Esophagus muscularis mucosa (tissue), 4 donors: ENCODE data around the gene SETDB2. TPM values are rescaled to one million over a fixed set of nuclear protein-coding genes. Genes with fewer than 3 reads are reported as not detected.

Experiments used
- DNase-seq: peaks from one replicate; pipeline ENCODE4 v3.0.0-alpha.2; 2017; ENCODE audit errors: extremely low spot score
- H3K27ac ChIP-seq, 4 donors: fragments of 200-600 bp; sonication (generic); replicated peaks in 1 of 4; 1 replicate in 3 of 4; 2 replicates in 1 of 4; pipeline ENCODE4 v1.5.1; 2016 to 2019; ENCODE audit warnings: mild to moderate bottlenecking in 1 of 4
- H3K27me3 ChIP-seq, 4 donors: fragments of 200-600 bp; sonication (generic); one replicate each; pipeline versions ENCODE4 v1.5.1 to v1.6.0; 2016 to 2019
- H3K36me3 ChIP-seq, 4 donors: fragments of 200-600 bp; sonication (generic); one replicate each; pipeline ENCODE4 v1.5.1; 2016 to 2019
- H3K4me1 ChIP-seq, 4 donors: fragments of 200-600 bp; sonication (generic); one replicate each; pipeline ENCODE4 v1.5.1; 2016 to 2019
- H3K4me3 ChIP-seq, 4 donors: fragments of 200-600 bp; sonication (generic); 1 replicate in 2 of 4; 2 replicates in 2 of 4; pipeline ENCODE4 v1.5.1; 2016 to 2019; ENCODE audit warnings: mild to moderate bottlenecking in 4 of 4, moderate library complexity in 1 of 4
- H3K9me3 ChIP-seq, 4 donors: fragments of 200-600 bp; sonication (generic); 1 replicate in 3 of 4; 2 replicates in 1 of 4; pipeline ENCODE4 v1.5.1; 2016 to 2019
- CTCF ChIP-seq, 3 experiments: fragments of 200-600 bp in 2 of 3; fragments of 450-650 bp in 1 of 3; sonication (generic) in 2 of 3; IDR thresholded peaks; one replicate each; pipeline ENCODE4 v1.5.1; 2017 to 2019; ENCODE audit warnings: antibody characterized with exemption in 3 of 3, mild to moderate bottlenecking in 2 of 3, moderate library complexity in 1 of 3
- EP300 ChIP-seq: sonication (generic); formaldehyde crosslinking; IDR thresholded peaks from one replicate; pipeline ENCODE4 v1.6.1; 2017; ENCODE audit warnings: antibody characterized with exemption
- POLR2A ChIP-seq: fragments of 450-650 bp; IDR thresholded peaks from one replicate; pipeline ENCODE4 v1.6.1; 2017; ENCODE audit warnings: antibody characterized with exemption, moderate library complexity, mild to moderate bottlenecking, low read depth
- POLR2AphosphoS5 ChIP-seq, 2 donors: sonication (generic); formaldehyde crosslinking; IDR thresholded peaks; one replicate each; pipeline ENCODE4 v1.6.1; 2017; ENCODE audit warnings: antibody characterized with exemption in 2 of 2
- WGBS: methylation state at CpG from one replicate; pipeline ENCODE4 v1.1.5; 2018; 5-methylcytosine and 5-hydroxymethylcytosine counted together
- intact Hi-C: fragments of 100-400 bp; cut with DNase I; formaldehyde crosslinking; loops from one replicate; pipeline ENCODE4 v1.15.1; 2023
- total RNA-seq, 4 donors: library from RNA; depleted of rRNA; stranded (reverse); fragments of >200 nt; gene quantifications; one replicate each; pipeline versions ENCODE4 v1.1.0 to v1.2.1, GENCODE V29; 2016

The SETDB2 gene
- total RNA-seq, 4 donors from 2014 or later: 8.4 to 13.3 (median 9.3) TPM

GRCh38 chr13:49517461-49517860 is 73.4 kb downstream of the SETDB2 start:
- Histone ChIP-seq H3K4me1 (peaks cover 0 to 8% (median 0%) of the 10 kb centered on the region in 4 donors), H3K4me3 (no peak overlapping the region), H3K36me3 (peaks cover 20 to 89% (median 48%) of the 10 kb centered on the region in 4 donors), H3K27ac (no peak overlapping the region), H3K9me3 (no peaks in the 10 kb centered on the region), H3K27me3 (no peaks in the 10 kb centered on the region)
- no peak for TF ChIP-seq POLR2AphosphoS5 (IDR thresholded peaks at IDR 0.05)
- TF ChIP-seq EP300: no peak
- no peak for TF ChIP-seq POLR2A
- peak in 1 of 3 experiments; percentile 14 for TF ChIP-seq CTCF (IDR thresholded peaks at IDR 0.05)
- intact Hi-C loops: no loop called here
- 73% methylated on average over 6 of the region's 6 CpGs for WGBS
- no peak for DNase-seq

- Histone ChIP-seq H3K27ac (no peak overlapping the region), H3K36me3 (peaks cover 0 to 78% (median 29%) of the 10 kb centered on the region in 4 donors), H3K27me3 (no peaks in the 10 kb centered on the region), H3K4me1 (peaks cover 0 to 9% (median 0%) of the 10 kb centered on the region in 4 donors), H3K4me3 (no peak overlapping the region), H3K9me3 (no peaks in the 10 kb centered on the region)
- no peak for DNase-seq
- intact Hi-C loops: no loop called here
- 71% methylated on average over 4 of the region's 4 CpGs for WGBS
- TF ChIP-seq CTCF (IDR thresholded peaks at IDR 0.05): no peak
- TF ChIP-seq EP300: no peak
- no peak for TF ChIP-seq POLR2AphosphoS5 (IDR thresholded peaks at IDR 0.05)
- TF ChIP-seq POLR2A: no peak
Observed at GRCh38 chr13:49521224-49521623, 77.2 kb downstream of the SETDB2 start.

GRCh38 chr13:49524740-49525501 is 80.8 kb downstream of the SETDB2 start:
- peaks cover 0 to 9% (median 0%) of the 10 kb centered on the region in 4 donors for H3K4me1 ChIP-seq
- H3K36me3 ChIP-seq: peaks cover 5 to 86% (median 25%) of the 10 kb centered on the region in 4 donors
- H3K27me3 ChIP-seq: no peaks in the 10 kb centered on the region
- H3K9me3 ChIP-seq: no peaks in the 10 kb centered on the region
- no peak overlapping the region for H3K4me3 ChIP-seq
- no peak for TF ChIP-seq POLR2AphosphoS5 (IDR thresholded peaks at IDR 0.05)
- TF ChIP-seq POLR2A: no peak
- no peak for TF ChIP-seq CTCF (IDR thresholded peaks at IDR 0.05)
- no peak for TF ChIP-seq EP300
- 91% methylated on average over 5 of the region's 5 CpGs for WGBS
- H3K27ac ChIP-seq: no peak overlapping the region
- intact Hi-C loops: no loop called here
- DNase-seq: no peak

GRCh38 chr13:49527123-49527522 is 83.0 kb downstream of the SETDB2 start:
- H3K4me3 ChIP-seq: no peak overlapping the region
- no peaks in the 10 kb centered on the region for H3K9me3 ChIP-seq
- intact Hi-C loops: no loop called here
- no peak for DNase-seq
- TF ChIP-seq EP300 (no peak), CTCF (IDR thresholded peaks at IDR 0.05) (no peak), POLR2A (no peak), POLR2AphosphoS5 (IDR thresholded peaks at IDR 0.05) (no peak)
- 53% methylated on average over 2 of the region's 2 CpGs for WGBS
- H3K4me1 ChIP-seq: peaks cover 0 to 3% (median 0%) of the 10 kb centered on the region in 4 donors
- H3K36me3 ChIP-seq: peaks cover 5 to 67% (median 18%) of the 10 kb centered on the region in 4 donors
- H3K27ac ChIP-seq: no peak overlapping the region
- no peaks in the 10 kb centered on the region for H3K27me3 ChIP-seq
